Lower lobe of right lung (tissue), 2 donors: Measurements from ENCODE around the gene ZNF200. TPM values are rescaled to one million over a fixed set of nuclear protein-coding genes. Genes with fewer than 3 reads are reported as not detected.

Source experiments
- ATAC-seq, 2 donors: fragments of 200-7000 bp; cut with Tn5 transposase; one replicate each; pipeline ENCODE4 v1.9.1; 2020 to 2022; ENCODE audit warnings: mild to moderate bottlenecking in 2 of 2, moderate library complexity in 2 of 2
- DNase-seq: peaks from one replicate; pipeline ENCODE4 v3.0.0-alpha.2; 2020
- H3K27ac ChIP-seq: fragments of 200-600 bp; one replicate; pipeline ENCODE4 v1.8.0; 2022
- H3K27me3 ChIP-seq: fragments of 200-600 bp; one replicate; pipeline ENCODE4 v1.8.0; 2022; ENCODE audit warnings: low read depth
- H3K36me3 ChIP-seq: fragments of 200-600 bp; one replicate; pipeline ENCODE4 v1.8.0; 2022; ENCODE audit warnings: mild to moderate bottlenecking
- H3K4me1 ChIP-seq: fragments of 200-600 bp; one replicate; pipeline ENCODE4 v1.8.0; 2022
- H3K4me3 ChIP-seq: fragments of 200-600 bp; one replicate; pipeline ENCODE4 v1.8.0; 2022; ENCODE audit warnings: mild to moderate bottlenecking
- H3K9me3 ChIP-seq: fragments of 200-600 bp; one replicate; pipeline ENCODE4 v1.8.0; 2022
- intact Hi-C: fragments of 100-400 bp; cut with DNase I; formaldehyde crosslinking; loops from one replicate; pipeline ENCODE4 v1.11.0; 2022
- total RNA-seq: library from RNA; stranded (reverse); fragmentation: NEBNext Ultra II Directional; extraction: Animal tissue kit (Norgen Biotek cat#: 25700); gene quantifications from one replicate; pipeline ENCODE4 v1.2.1, GENCODE V29; 2021
- TF ChIP-seq, protein P1 (sequence below): fragments of 200-600 bp; IDR thresholded peaks from one replicate; pipeline ENCODE4 v1.8.0; 2022; ENCODE audit warnings: antibody characterized with exemption, mild to moderate bottlenecking
- donor health status: DM: no; HTN: yes; CAD: no; lungs with severe emphysema.

Gene ZNF200
- total RNA-seq, 1 donor from 2014 or later = 12.0 TPM

DNA sequence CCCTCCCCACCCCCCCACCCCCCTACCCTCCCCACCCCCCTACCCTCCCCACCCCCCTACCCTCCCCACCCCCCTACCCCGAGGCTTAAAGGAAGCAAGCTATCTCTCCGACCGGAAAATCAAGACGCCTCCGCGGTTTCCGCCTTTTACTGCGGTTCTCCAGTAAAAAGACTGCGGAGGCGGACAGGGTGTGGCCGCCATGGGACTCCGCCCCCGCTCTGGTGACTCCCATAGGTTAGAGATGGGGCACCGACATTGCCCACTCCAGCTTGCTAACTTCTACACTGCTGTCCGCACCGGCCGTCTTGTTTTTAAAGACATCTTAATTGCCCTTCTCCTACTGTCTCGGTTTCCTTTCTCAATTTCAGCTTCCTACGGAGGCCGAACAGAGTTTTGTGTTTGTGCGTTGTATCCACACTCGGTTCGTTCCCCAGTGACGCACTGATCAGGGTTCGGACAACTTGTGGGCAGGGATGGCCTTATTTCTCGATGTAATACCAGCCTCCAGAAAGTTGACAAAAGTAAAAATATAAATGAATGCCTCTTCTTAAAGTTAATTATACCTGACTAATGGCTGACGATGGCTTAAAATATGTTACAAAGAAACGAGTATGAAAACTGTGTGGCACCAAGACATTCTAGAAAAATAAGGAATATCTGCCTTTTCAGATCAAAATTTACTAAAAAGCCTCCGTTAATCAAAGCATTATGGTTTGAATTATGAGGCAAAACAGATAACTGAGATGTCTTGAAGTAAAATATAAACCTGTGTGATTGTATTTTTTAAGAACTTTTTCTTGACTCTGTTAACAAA lies 1.1 kb upstream of the ZNF200 start:
- peak in 1 of 2 donors; percentile 12 for ATAC-seq
- Histone ChIP-seq H3K4me1 (peaks cover 19% of the 10 kb centered on the region), H3K27me3 (no peaks in the 10 kb centered on the region), H3K9me3 (no peaks in the 10 kb centered on the region), H3K27ac (no peak overlapping the region), H3K36me3 (peaks cover 23% of the 10 kb centered on the region), H3K4me3 (no peak overlapping the region)
- intact Hi-C loops = no loop called here
- TF ChIP-seq, protein P1, sequence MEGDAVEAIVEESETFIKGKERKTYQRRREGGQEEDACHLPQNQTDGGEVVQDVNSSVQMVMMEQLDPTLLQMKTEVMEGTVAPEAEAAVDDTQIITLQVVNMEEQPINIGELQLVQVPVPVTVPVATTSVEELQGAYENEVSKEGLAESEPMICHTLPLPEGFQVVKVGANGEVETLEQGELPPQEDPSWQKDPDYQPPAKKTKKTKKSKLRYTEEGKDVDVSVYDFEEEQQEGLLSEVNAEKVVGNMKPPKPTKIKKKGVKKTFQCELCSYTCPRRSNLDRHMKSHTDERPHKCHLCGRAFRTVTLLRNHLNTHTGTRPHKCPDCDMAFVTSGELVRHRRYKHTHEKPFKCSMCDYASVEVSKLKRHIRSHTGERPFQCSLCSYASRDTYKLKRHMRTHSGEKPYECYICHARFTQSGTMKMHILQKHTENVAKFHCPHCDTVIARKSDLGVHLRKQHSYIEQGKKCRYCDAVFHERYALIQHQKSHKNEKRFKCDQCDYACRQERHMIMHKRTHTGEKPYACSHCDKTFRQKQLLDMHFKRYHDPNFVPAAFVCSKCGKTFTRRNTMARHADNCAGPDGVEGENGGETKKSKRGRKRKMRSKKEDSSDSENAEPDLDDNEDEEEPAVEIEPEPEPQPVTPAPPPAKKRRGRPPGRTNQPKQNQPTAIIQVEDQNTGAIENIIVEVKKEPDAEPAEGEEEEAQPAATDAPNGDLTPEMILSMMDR = no peak
- DNase-seq = peak; percentile 85

GRCh38 chr16:3234543-3234856 lies 458 bp downstream of the ZNF200 start:
- Histone ChIP-seq H3K27ac (peak overlapping the region; percentile 95), H3K4me3 (peak overlapping the region; percentile 100), H3K36me3 (peaks cover 38% of the 10 kb centered on the region), H3K27me3 (no peaks in the 10 kb centered on the region), H3K9me3 (peaks cover 9% of the 10 kb centered on the region), H3K4me1 (peaks cover 19% of the 10 kb centered on the region)
- ATAC-seq = no peak
- TF ChIP-seq, protein P1 = no peak
- no peak for DNase-seq
- intact Hi-C loops = no loop called here

DNA sequence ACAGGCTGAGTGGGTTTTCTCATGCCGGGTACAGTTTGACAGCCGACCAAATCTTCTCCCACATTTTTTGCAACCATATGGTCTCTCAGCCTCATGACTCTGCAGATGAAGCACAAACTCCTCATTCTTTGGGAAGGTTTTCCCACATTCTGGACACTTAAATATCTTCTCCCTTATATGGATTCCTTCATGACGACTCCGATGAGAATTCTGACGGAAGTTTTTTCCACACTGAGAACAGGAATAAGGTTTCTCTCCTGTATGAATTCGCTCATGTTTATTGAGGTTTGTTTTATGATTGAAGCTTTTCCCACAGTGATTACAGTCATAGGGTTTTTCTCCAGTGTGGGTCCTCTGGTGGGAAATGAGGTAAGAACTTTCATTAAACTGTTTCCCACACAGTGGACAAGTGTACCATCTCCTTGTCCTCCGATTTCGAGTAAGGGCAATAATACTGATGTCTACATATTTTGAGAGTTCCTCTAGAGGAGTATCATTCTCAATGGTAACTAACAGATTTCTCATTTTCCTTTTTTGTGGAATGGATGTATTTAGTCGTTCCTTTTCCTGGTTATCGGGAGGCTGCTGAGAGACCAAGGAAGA lies 10.9 kb downstream of the ZNF200 start:
- H3K27me3 ChIP-seq = no peaks in the 10 kb centered on the region
- intact Hi-C loops = no loop called here
- ATAC-seq (no peak), DNase-seq (no peak)
- TF ChIP-seq, protein P1 = no peak
- H3K9me3 ChIP-seq = peaks cover 84% of the 10 kb centered on the region
- H3K4me3 ChIP-seq = no peak overlapping the region
- H3K36me3 ChIP-seq = peaks cover 32% of the 10 kb centered on the region
- H3K4me1 ChIP-seq = no peaks in the 10 kb centered on the region
- no peak overlapping the region for H3K27ac ChIP-seq

GRCh38 chr16:3220839-3221238 lies 14.1 kb downstream of the ZNF200 start:
- no peak overlapping the region for H3K27ac ChIP-seq
- no peak for DNase-seq
- ATAC-seq = no peak
- H3K4me1 ChIP-seq = no peaks in the 10 kb centered on the region
- intact Hi-C loops = no loop called here
- H3K27me3 ChIP-seq = no peaks in the 10 kb centered on the region
- peaks cover 57% of the 10 kb centered on the region for H3K9me3 ChIP-seq
- peaks cover 10% of the 10 kb centered on the region for H3K36me3 ChIP-seq
- TF ChIP-seq, protein P1 = no peak
- no peak overlapping the region for H3K4me3 ChIP-seq

DNA sequence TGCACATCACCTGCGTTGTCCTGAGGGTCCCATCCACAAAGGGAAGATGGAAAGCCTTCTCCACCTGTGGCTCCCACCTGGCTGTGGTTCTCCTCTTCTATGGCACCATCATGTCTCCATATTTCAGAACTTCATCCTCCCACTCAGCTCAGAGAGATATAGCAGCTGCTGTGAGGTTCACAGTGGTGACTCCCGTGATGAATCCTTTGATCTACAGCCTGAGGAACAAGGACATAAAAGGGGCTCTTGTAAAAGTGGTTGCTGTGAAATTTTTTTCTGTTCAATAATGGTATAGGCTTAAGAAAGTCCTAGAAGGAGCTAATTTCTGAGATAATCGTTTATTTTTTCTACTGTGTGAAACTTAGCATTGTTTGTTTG lies 18.7 kb downstream of the ZNF200 start:
- intact Hi-C loops = no loop called here
- Histone ChIP-seq H3K27ac (no peak overlapping the region), H3K27me3 (no peaks in the 10 kb centered on the region), H3K36me3 (no peaks in the 10 kb centered on the region), H3K9me3 (peaks cover 11% of the 10 kb centered on the region), H3K4me3 (no peak overlapping the region), H3K4me1 (no peaks in the 10 kb centered on the region)
- TF ChIP-seq, protein P1 = no peak
- no peak for ATAC-seq
- DNase-seq = no peak
